ENCODE data around the gene TMEM11.
A peak's percentile ranks its signal among the peaks of the same experiment; 100 is the strongest.

TMEM11 gene

GRCh38 chr17:21215935-21216334 is 2.0 kb upstream of the TMEM11 start:
- DNase-seq (ENCODE audit: low spot score), result no peak
- no peak for TF ChIP-seq CTCF (IDR thresholded peaks at IDR 0.05; ENCODE audit: extremely low read depth, missing control alignments)

GRCh38 chr17:21214777-21215541 is 998 bp upstream of the TMEM11 start:
- peak; percentile 50 for DNase-seq (ENCODE audit: low spot score)
- no peak for TF ChIP-seq CTCF (IDR thresholded peaks at IDR 0.05; ENCODE audit: extremely low read depth, missing control alignments)

GRCh38 chr17:21213638-21214014 is 335 bp downstream of the TMEM11 start:
- TF ChIP-seq CTCF (IDR thresholded peaks at IDR 0.05; ENCODE audit: extremely low read depth, missing control alignments), result no peak
- no peak for DNase-seq (ENCODE audit: low spot score)

- no peak for TF ChIP-seq CTCF (IDR thresholded peaks at IDR 0.05; ENCODE audit: extremely low read depth, missing control alignments)
- DNase-seq (ENCODE audit: low spot score), result no peak
These were observed 929 bp downstream of the TMEM11 start for GRCh38 chr17:21212826-21213637.

- TF ChIP-seq CTCF (IDR thresholded peaks at IDR 0.05; ENCODE audit: extremely low read depth, missing control alignments), result no peak
- no peak for DNase-seq (ENCODE audit: low spot score)
These were observed 2.0 kb downstream of the TMEM11 start for GRCh38 chr17:21211825-21212479.

GRCh38 chr17:21210411-21211076 is 3.4 kb downstream of the TMEM11 start:
- no peak for TF ChIP-seq CTCF (IDR thresholded peaks at IDR 0.05; ENCODE audit: extremely low read depth, missing control alignments)
- DNase-seq (ENCODE audit: low spot score), result no peak
